Stimulated activated naive CD8-positive, alpha-beta T cell treated with anti-CD3 and anti-CD28 coated beads, Interleukin-15, amount 100 ng/mL, for 72 hours (primary cell): Measurements from ENCODE around the gene NTM.

ENCODE experiments used
- ATAC-seq: fragments of 150-1000 bp; cut with Tn5 transposase; 2 replicates; pipeline ENCODE4 v1.10.0; 2021; ENCODE audit warnings: mild to moderate bottlenecking, moderate library complexity
- DNase-seq, 2 donors: peaks; one replicate each; pipeline ENCODE4 v3.0.0; 2021 to 2022
- H3K27ac Mint-ChIP-seq, 2 donors: one replicate each; pipeline ENCODE4 v1.8.0; 2022; ENCODE audit warnings: mild to moderate bottlenecking in 2 of 2, mixed read lengths in 2 of 2, moderate library complexity in 2 of 2
- H3K27me3 Mint-ChIP-seq: one replicate; pipeline ENCODE4 v1.8.0; 2022; ENCODE audit warnings: mixed read lengths
- H3K4me1 Mint-ChIP-seq: one replicate; pipeline ENCODE4 v1.8.0; 2022; ENCODE audit warnings: mild to moderate bottlenecking, mixed read lengths
- H3K4me3 Mint-ChIP-seq, 2 donors: one replicate each; pipeline ENCODE4 v1.8.0; 2022; ENCODE audit warnings: mild to moderate bottlenecking in 2 of 2, mixed read lengths in 2 of 2, moderate library complexity in 1 of 2
- H3K9me3 Mint-ChIP-seq, 2 donors: one replicate each; pipeline ENCODE4 v1.8.0; 2022; ENCODE audit warnings: mixed read lengths in 2 of 2

The NTM gene

DNA sequence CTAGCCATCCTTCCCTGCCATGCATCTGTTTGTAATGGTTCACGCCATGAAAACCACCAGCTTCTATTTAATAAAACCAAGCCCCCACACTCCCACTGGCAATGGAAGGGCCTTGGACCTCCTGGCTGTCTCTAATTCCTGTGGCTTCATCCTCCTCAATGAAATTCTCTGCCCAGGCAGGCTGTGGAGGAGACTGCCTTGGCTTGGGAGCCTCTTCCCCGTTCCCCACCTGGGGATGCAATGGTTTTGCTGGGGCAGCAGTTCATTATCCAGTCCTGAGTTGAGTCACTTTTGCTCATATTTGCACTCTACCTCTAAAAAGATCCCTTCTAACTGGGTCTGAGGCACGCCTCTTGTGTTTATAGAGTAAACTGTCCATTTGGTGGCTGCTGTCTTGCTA, 515.8 kb downstream of the NTM start:
- H3K27me3 Mint-ChIP-seq, result no peaks in the 10 kb centered on the region
- DNase-seq, result no peak
- H3K4me3 Mint-ChIP-seq, result no peak overlapping the region
- ATAC-seq, result no peak
- H3K4me1 Mint-ChIP-seq, result no peaks in the 10 kb centered on the region
- peaks cover 0 to 14% of the 10 kb centered on the region in 2 donors for H3K9me3 Mint-ChIP-seq
- H3K27ac Mint-ChIP-seq, result no peak overlapping the region

DNA sequence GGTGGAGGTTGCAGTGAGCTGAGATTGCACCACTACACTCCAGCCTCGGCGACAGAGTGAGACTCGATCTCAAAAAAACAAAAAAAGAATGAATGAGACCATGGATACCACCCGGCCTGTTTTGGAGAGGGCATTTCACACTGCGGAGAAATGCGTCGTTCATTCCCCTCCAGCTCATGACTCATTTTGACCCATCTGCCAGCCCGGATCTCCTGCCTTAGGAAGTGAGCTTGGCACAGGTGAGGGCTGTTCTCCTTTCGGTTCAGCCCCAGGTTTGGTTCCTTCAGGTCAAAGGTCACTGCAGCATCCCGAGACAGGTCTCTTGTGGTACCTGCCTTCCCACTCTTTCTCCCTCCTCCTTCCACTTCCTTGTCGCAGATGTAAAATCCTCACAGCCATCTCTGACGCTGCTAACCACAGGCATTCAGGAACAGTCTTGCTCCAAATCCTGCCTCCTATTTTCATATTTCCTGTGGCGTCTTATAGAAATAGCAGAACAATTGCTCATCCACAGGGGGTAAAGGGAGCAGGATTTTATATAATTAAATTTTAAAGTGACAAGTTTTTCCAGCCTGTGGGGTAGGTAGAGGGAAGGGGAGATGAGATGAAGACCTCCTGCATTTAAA, 517.9 kb downstream of the NTM start:
- no peak overlapping the region for H3K27ac Mint-ChIP-seq
- H3K9me3 Mint-ChIP-seq, result peaks cover 0 to 19% of the 10 kb centered on the region in 2 donors
- no peaks in the 10 kb centered on the region for H3K4me1 Mint-ChIP-seq
- no peak for ATAC-seq
- DNase-seq, result no peak
- no peak overlapping the region for H3K4me3 Mint-ChIP-seq
- H3K27me3 Mint-ChIP-seq, result no peaks in the 10 kb centered on the region

- Mint-ChIP-seq H3K4me1 (no peaks in the 10 kb centered on the region), H3K4me3 (no peak overlapping the region), H3K27me3 (no peaks in the 10 kb centered on the region), H3K9me3 (peaks cover 0 to 21% of the 10 kb centered on the region in 2 donors), H3K27ac (no peak overlapping the region)
- DNase-seq (no peak), ATAC-seq (no peak)
These were observed 518.7 kb downstream of the NTM start for GRCh38 chr11:131889146-131889577.

DNA sequence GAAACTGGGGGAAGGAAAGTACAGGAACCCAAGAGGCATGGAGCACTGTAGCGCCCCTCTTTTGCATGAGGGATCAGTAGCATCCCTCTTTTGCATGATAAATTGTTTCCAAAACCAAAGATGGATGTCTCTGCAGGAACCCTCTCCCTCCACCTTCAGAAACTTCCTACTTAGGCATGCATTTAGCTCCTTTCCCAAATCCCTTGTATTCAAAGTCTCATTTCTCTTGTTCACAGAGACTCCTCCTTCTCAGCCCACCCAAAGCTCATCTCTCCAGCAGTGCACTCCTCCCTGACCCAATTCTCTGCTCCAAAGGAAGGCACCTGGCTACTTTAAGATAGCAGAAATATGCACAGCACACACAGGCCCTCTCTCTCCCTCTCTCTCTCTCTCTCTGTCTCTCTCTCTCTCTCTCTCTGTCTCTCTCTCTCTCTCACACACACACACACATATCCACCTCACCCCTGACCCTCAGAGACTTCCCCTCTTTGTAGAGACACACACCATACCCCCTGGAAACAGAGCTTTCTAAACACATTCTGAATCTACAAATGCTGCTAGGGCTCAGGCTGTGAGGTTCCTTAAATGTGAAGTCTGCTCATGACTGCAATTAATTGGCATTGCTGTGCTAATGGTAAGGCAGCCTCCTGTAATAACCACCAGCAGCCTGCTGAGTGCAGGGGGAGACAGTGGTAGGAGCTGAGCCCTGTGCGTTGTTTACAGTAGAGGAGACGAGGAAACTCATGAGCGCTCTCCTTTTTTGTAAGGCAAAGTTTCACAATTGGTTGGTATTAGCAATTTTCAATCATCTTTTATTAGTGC, 519.6 kb downstream of the NTM start:
- no peaks in the 10 kb centered on the region for H3K27me3 Mint-ChIP-seq
- no peak overlapping the region for H3K4me3 Mint-ChIP-seq
- ATAC-seq (no peak), DNase-seq (no peak)
- H3K4me1 Mint-ChIP-seq, result no peaks in the 10 kb centered on the region
- H3K9me3 Mint-ChIP-seq, result peaks cover 0 to 13% of the 10 kb centered on the region in 2 donors
- no peak overlapping the region for H3K27ac Mint-ChIP-seq

DNA sequence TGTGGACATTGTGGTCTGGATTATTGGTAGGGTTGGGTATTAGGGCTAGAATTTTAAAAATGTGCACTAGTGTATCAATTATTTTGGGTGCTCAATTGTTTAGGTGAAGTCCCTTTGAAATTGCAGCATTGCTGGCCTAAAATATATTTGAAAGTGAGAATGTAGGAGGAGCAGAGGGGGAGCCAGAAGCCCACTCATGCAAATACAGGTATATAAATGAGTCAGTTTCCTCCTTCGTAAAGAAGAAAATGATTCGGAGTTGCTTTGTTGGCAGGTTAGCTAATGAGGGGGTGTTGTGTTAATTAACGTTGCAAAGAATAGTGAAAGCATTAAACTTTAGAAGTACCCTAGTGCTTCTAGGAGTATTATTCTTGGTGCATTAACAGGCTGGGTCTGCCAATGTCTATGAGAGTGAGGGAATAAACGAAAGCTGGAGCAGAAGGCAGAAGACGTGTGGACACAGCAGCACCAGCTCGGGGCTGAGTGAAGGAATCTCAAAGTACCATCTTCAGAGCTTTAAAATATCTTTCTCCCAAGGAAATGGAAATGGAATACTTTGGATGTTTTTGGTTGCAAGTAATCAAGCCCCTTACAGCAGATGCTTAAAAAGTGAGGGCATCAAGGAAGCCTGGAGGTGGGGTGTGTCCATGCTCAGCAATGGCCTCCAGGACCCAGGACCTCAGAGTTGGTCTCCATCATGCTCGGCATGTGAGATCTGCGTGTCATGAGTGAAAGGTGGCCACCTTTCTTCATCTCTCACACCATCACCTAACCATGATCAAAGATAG, 522.9 kb downstream of the NTM start:
- Mint-ChIP-seq H3K9me3 (peaks cover 0 to 7% of the 10 kb centered on the region in 2 donors), H3K4me1 (no peaks in the 10 kb centered on the region), H3K4me3 (no peak overlapping the region), H3K27ac (no peak overlapping the region), H3K27me3 (no peaks in the 10 kb centered on the region)
- no peak for DNase-seq
- ATAC-seq, result no peak

DNA sequence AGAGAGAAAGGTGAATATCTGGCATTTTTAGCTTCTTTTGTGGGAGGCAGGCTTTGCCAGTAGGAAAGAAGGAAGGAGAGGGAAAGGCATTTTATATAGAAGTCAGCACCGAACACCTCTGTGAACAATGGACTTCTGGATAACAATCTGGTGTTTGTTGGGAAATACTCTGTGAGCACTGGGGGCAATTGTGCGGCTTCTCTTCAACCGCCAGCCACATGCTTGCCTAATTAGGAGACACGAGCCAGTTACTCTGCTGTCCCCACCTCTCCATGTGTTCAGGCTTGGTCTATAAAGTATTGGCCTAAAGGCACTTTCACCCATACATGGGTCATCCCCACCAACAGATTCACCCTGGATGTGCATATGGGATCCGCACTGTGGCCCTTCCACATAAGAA, 523.6 kb downstream of the NTM start:
- Mint-ChIP-seq H3K27ac (no peak overlapping the region), H3K27me3 (no peaks in the 10 kb centered on the region), H3K9me3 (peaks cover 0 to 7% of the 10 kb centered on the region in 2 donors), H3K4me1 (no peaks in the 10 kb centered on the region), H3K4me3 (no peak overlapping the region)
- ATAC-seq (no peak), DNase-seq (no peak)

DNA sequence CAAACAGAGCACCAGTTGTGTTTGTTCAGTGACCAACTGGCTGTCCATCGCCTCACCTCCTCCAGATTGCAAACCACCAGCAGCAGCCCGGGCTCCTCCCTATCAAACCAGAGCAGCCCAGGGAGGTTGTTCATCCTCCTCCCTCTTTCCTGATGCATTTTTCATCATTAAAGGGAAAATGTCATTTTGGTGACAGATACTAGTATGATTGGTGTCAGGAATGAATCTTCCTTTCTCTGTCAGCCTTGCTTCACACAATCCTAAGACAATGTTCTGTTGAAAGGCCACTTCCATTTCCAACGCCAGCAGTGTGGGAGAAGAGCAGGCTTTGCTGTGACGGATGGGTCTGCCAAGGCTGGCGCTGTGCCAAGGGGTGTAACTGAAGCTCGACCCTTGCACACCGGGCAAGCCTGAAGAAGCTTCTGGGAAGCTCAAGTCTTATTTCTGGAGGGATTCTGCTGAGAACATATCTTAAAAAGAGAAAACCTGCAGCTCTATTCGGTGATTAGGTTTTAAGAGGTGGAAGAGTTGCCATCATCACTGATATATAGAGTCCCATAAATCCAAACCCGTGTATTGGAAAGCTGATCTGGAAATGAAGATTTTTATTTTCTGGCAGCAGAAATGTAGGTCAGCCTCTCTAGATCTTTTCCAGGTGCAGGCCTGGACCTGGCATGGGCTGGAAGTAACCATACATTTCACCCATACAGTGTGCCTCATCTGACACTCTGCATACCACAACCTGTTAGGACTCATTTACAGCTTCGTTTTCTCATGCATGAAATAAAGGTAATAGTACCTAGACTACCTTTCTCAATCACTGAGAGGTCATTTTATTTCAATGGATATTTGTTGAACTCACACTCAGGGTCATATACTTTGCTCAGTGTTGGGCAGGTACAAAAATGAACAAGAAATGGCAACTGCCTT, 524.5 kb downstream of the NTM start:
- ATAC-seq (no peak), DNase-seq (no peak)
- no peaks in the 10 kb centered on the region for H3K4me1 Mint-ChIP-seq
- no peak overlapping the region for H3K4me3 Mint-ChIP-seq
- H3K27me3 Mint-ChIP-seq, result no peaks in the 10 kb centered on the region
- no peak overlapping the region for H3K27ac Mint-ChIP-seq
- H3K9me3 Mint-ChIP-seq, result peaks cover 0 to 7% of the 10 kb centered on the region in 2 donors

- Mint-ChIP-seq H3K27me3 (no peaks in the 10 kb centered on the region), H3K27ac (no peak overlapping the region), H3K9me3 (peaks cover 0 to 7% of the 10 kb centered on the region in 2 donors), H3K4me1 (no peaks in the 10 kb centered on the region), H3K4me3 (no peak overlapping the region)
- no peak for DNase-seq
- ATAC-seq, result no peak
These were observed 525.5 kb downstream of the NTM start for GRCh38 chr11:131895865-131896264.

GRCh38 chr11:131896978-131897615, 526.7 kb downstream of the NTM start:
- Mint-ChIP-seq H3K4me1 (no peaks in the 10 kb centered on the region), H3K4me3 (no peak overlapping the region), H3K27me3 (no peaks in the 10 kb centered on the region), H3K9me3 (peaks cover 0 to 7% of the 10 kb centered on the region in 2 donors), H3K27ac (no peak overlapping the region)
- no peak for ATAC-seq
- DNase-seq, result no peak

GRCh38 chr11:131897956-131898355, 527.5 kb downstream of the NTM start:
- H3K4me3 Mint-ChIP-seq, result no peak overlapping the region
- no peaks in the 10 kb centered on the region for H3K27me3 Mint-ChIP-seq
- no peaks in the 10 kb centered on the region for H3K4me1 Mint-ChIP-seq
- peaks cover 0 to 6% of the 10 kb centered on the region in 2 donors for H3K9me3 Mint-ChIP-seq
- ATAC-seq (no peak), DNase-seq (no peak)
- no peak overlapping the region for H3K27ac Mint-ChIP-seq

DNA sequence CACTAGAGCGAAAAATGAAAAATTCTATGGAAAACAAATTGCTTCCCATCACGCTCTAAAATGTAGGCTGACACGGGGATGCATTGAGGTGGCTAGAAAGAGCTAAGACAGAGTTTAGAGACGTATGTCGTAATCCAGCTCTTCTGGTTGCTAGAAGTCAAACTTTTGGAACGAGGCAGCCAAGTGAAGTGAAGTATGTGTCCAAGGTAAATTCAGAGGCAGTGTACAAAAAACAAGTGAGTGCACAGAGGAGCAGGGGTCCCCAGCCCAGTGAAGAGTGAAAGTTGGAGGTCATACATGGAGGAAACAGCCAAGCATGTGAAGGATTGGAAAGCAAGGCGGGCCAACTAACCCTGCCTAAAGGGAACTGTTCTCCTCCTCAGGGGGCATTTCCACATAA, 528.5 kb downstream of the NTM start:
- ATAC-seq, result no peak
- Mint-ChIP-seq H3K4me1 (no peaks in the 10 kb centered on the region), H3K27me3 (no peaks in the 10 kb centered on the region), H3K4me3 (no peak overlapping the region), H3K27ac (no peak overlapping the region), H3K9me3 (no peaks in the 10 kb centered on the region)
- no peak for DNase-seq

GRCh38 chr11:131899950-131900580, 529.6 kb downstream of the NTM start:
- Mint-ChIP-seq H3K27me3 (no peaks in the 10 kb centered on the region), H3K4me1 (no peaks in the 10 kb centered on the region), H3K27ac (peak overlapping the region in 1 of 2 donors; percentile 31), H3K9me3 (no peaks in the 10 kb centered on the region), H3K4me3 (no peak overlapping the region)
- DNase-seq (no peak), ATAC-seq (no peak)

- H3K4me3 Mint-ChIP-seq, result no peak overlapping the region
- H3K27ac Mint-ChIP-seq, result no peak overlapping the region
- ATAC-seq (no peak), DNase-seq (no peak)
- peaks cover 12% of the 10 kb centered on the region for H3K27me3 Mint-ChIP-seq
- H3K4me1 Mint-ChIP-seq, result no peaks in the 10 kb centered on the region
- H3K9me3 Mint-ChIP-seq, result no peaks in the 10 kb centered on the region
These were observed 532.0 kb downstream of the NTM start for GRCh38 chr11:131902421-131902820.

- H3K9me3 Mint-ChIP-seq, result no peaks in the 10 kb centered on the region
- H3K4me1 Mint-ChIP-seq, result no peaks in the 10 kb centered on the region
- H3K4me3 Mint-ChIP-seq, result no peak overlapping the region
- H3K27ac Mint-ChIP-seq, result no peak overlapping the region
- DNase-seq, result no peak
- H3K27me3 Mint-ChIP-seq, result peaks cover 17% of the 10 kb centered on the region
- no peak for ATAC-seq
These were observed 532.7 kb downstream of the NTM start for GRCh38 chr11:131903074-131903473.
